HCT116 (cell line): ENCODE data around the gene PLD4. TPM values are rescaled to one million over a fixed set of nuclear protein-coding genes. Genes with fewer than 3 reads are reported as not detected.
A peak's percentile ranks its signal among the peaks of the same experiment; 100 is the strongest.

Experiments used
- ATAC-seq: fragments of 200-7000 bp; cut with Tn5 transposase; 2 replicates; pipeline ENCODE4 v1.9.1; 2020; ENCODE audit warnings: mild to moderate bottlenecking, moderate library complexity
- BruUV-seq: library from RNA; stranded (reverse); fragments of 400-500 nt; replicated peaks from 2 replicates; lab custom pipeline; 2021; lab: Mats Ljungman, UMichigan
- CTCF ChIA-PET: fragments of 300-600 bp; sonication (Branson Sonifier 250); formaldehyde crosslinking; loops from one replicate; lab custom pipeline; 2021; ENCODE audit warnings: antibody characterized with exemption; lab: Charles Lee
- POLR2A ChIA-PET: fragments of 300-600, 350-600 bp; sonication (Branson Sonifier 250); formaldehyde crosslinking; loops from one replicate; lab custom pipeline; 2021; ENCODE audit warnings: antibody characterized with exemption; lab: Charles Lee
- RAD21 ChIA-PET, 2 experiments: fragments of 300-600 bp; sonication (Branson Sonifier 250); formaldehyde crosslinking; loops; one replicate each; lab custom pipeline; 2023; ENCODE audit warnings: low total read pairs in 2 of 2; ENCODE audit not compliant: uncharacterized antibody in 2 of 2, unreplicated experiment in 2 of 2, low non-redundant PET in 1 of 2; lab: Charles Lee
- DNase-seq: peaks from one replicate; pipeline ENCODE4 v3.0.0-alpha.2; 2010; ENCODE audit warnings: low read depth, low spot score
- H2AFZ ChIP-seq: fragments of 200-600 bp; shearing (Covaris generic), sonication (generic); 2 replicates; pipeline ENCODE4 v1.6.1; 2017; ENCODE audit warnings: low read depth, mixed run types, mixed read lengths, antibody characterized with exemption, low read length; ENCODE audit not compliant: poor library complexity, severe bottlenecking
- H3K27ac ChIP-seq: 2 replicates; pipeline ENCODE4 v1.5.1; 2012; ENCODE audit warnings: low read depth, low read length
- H3K27me3 ChIP-seq: fragments of 200-600 bp; sonication (generic); 2 replicates; pipeline ENCODE4 v1.6.1; 2016; ENCODE audit warnings: mixed run types, low read length, mixed read lengths; ENCODE audit not compliant: insufficient read depth
- H3K36me3 ChIP-seq, 2 experiments: fragments of 200-500 bp in 1 of 2; fragments of 200-600 bp in 1 of 2; sonication (Bioruptor generic) in 1 of 2; sonication (generic) in 1 of 2; 2 replicates each; pipeline versions ENCODE4 v1.5.1 to v1.6.1; 2014 to 2016; ENCODE audit warnings: low read length in 2 of 2, inconsistent platforms in 1 of 2, mixed read lengths in 1 of 2, mixed run types in 1 of 2; ENCODE audit not compliant: insufficient read depth in 2 of 2, control insufficient read depth in 1 of 2
- H3K4me1 ChIP-seq, 2 experiments: fragments of 200-600 bp in 1 of 2; sonication (generic) in 1 of 2; 2 replicates each; pipeline versions ENCODE4 v1.5.1 to v1.6.1; 2012 to 2017; ENCODE audit warnings: low read length in 2 of 2, inconsistent platforms in 1 of 2, mild to moderate bottlenecking in 1 of 2, mixed read lengths in 1 of 2, mixed run types in 1 of 2, moderate library complexity in 1 of 2; ENCODE audit not compliant: insufficient read depth in 2 of 2, control insufficient read depth in 1 of 2
- H3K4me2 ChIP-seq: fragments of 200-600 bp; sonication (generic); 2 replicates; pipeline ENCODE4 v1.6.1; 2017; ENCODE audit warnings: mixed run types, low read length, mixed read lengths
- H3K4me3 ChIP-seq, 2 experiments: fragments of 200-600 bp in 1 of 2; sonication (generic) in 1 of 2; replicated peaks in 1 of 2; 2 replicates each; pipeline ENCODE4 v1.5.1; 2011 to 2016; ENCODE audit warnings: low read length in 2 of 2, control low read depth in 1 of 2, low read depth in 1 of 2, mild to moderate bottlenecking in 1 of 2, mixed read lengths in 1 of 2, mixed run types in 1 of 2
- H3K79me2 ChIP-seq: fragments of 200-600 bp; sonication (generic); 2 replicates; pipeline ENCODE4 v1.6.1; 2017; ENCODE audit warnings: mild to moderate bottlenecking, mixed run types, low read length, moderate library complexity, mixed read lengths; ENCODE audit not compliant: insufficient read depth
- H3K9ac ChIP-seq: fragments of 200-600 bp; sonication (generic); 2 replicates; pipeline ENCODE4 v1.6.1; 2016; ENCODE audit warnings: low read length, mixed read lengths
- H3K9me2 ChIP-seq: fragments of 200-600 bp; sonication (generic), shearing (Covaris generic); 2 replicates; pipeline ENCODE4 v1.6.1; 2017; ENCODE audit warnings: mixed run types, mild to moderate bottlenecking, moderate library complexity; ENCODE audit not compliant: insufficient read depth
- H3K9me3 ChIP-seq, 2 experiments: fragments of 200-500 bp in 1 of 2; fragments of 200-600 bp in 1 of 2; sonication (Bioruptor generic) in 1 of 2; sonication (generic) in 1 of 2; 2 replicates each; pipeline ENCODE4 v1.6.1; 2014 to 2017; ENCODE audit warnings: low read length in 2 of 2, mixed read lengths in 2 of 2, inconsistent platforms in 1 of 2, low read depth in 1 of 2, mild to moderate bottlenecking in 1 of 2, mixed run types in 1 of 2, moderate library complexity in 1 of 2; ENCODE audit not compliant: control insufficient read depth in 1 of 2, insufficient read depth in 1 of 2
- H4K20me1 ChIP-seq: fragments of 200-600 bp; sonication (generic), shearing (Covaris generic); 2 replicates; pipeline ENCODE4 v1.6.1; 2017; ENCODE audit warnings: mixed run types, mild to moderate bottlenecking, moderate library complexity; ENCODE audit not compliant: insufficient read depth
- CTCF ChIP-seq, 3 experiments: fragments of 200-600 bp in 1 of 3; sonication (generic) in 1 of 3; IDR thresholded peaks in 2 of 3; conservative IDR thresholded peaks in 1 of 3; 2 replicates each; pipeline ENCODE4 v1.5.1; 2012 to 2017; ENCODE audit warnings: low read depth in 2 of 3, low read length in 2 of 3, antibody characterized with exemption in 1 of 3, borderline replicate concordance in 1 of 3, control low read depth in 1 of 3, mild to moderate bottlenecking in 1 of 3, mixed read lengths in 1 of 3, mixed run types in 1 of 3, moderate library complexity in 1 of 3; ENCODE audit not compliant: insufficient read depth in 1 of 3
- EZH2phosphoT487 ChIP-seq: fragments of 200-600 bp; IDR thresholded peaks from 2 replicates; pipeline ENCODE4 v1.6.1; 2018; ENCODE audit warnings: antibody characterized with exemption, borderline replicate concordance
- RAD21 ChIP-seq: IDR thresholded peaks from 2 replicates; pipeline ENCODE4 v1.6.1; 2012; ENCODE audit warnings: low read depth, mild to moderate bottlenecking
- SRF ChIP-seq: IDR thresholded peaks from 2 replicates; pipeline ENCODE4 v1.6.1; 2012; ENCODE audit warnings: low read depth
- intact Hi-C: fragments of 100-400 bp; cut with micrococcal nuclease; formaldehyde crosslinking; loops from 2 replicates; pipeline ENCODE4 v1.10.0; 2022
- total RNA-seq: library from RNA; stranded (reverse); gene quantifications from one replicate; pipeline ENCODE4 v1.2.1, GENCODE V29; 2021; ENCODE audit not compliant: unreplicated experiment
- TF ChIP-seq, protein P1 (sequence below): IDR thresholded peaks from 2 replicates; pipeline ENCODE4 v1.6.1; 2012

PLD4 gene
- total RNA-seq, 1 experiment from 2014 or later: 0.12 TPM

- intact Hi-C loops: loop anchor here (10.0 kb wide), 1 partner anchor 186 kb away; the partner anchor contains the start of gene JAG2
- Histone ChIP-seq H2AFZ (no peak overlapping the region), H3K4me2 (peak overlapping the region; percentile 62), H3K27me3 (no peaks in the 10 kb centered on the region), H4K20me1 (no peaks in the 10 kb centered on the region), H3K9ac (no peak overlapping the region), H3K9me3 (no peaks in the 10 kb centered on the region), H3K27ac (peak overlapping the region; percentile 34; the same call in 1 of the 2 replicates), H3K79me2 (peaks cover 4% of the 10 kb centered on the region; the same call in 1 of the 2 replicates), H3K4me3 (no peak overlapping the region), H3K9me2 (no peaks in the 10 kb centered on the region), H3K4me1 (peaks cover 52 to 64% of the 10 kb centered on the region in 2 experiments), H3K36me3 (no peaks in the 10 kb centered on the region)
- BruUV-seq: no TSS peak
- ATAC-seq: no peak
- RAD21 ChIA-PET: no interaction called here
- CTCF ChIA-PET: interaction anchor here (1.2 kb wide), 1 partner anchor 67 kb away, joined by 5 read pairs; no protein-coding TSS in a partner anchor
- POLR2A ChIA-PET: interaction anchor here (0.7 kb wide), 1 partner anchor 42 kb away, joined by 4 read pairs; the partner anchor contains the start of gene CDCA4
- DNase-seq: no peak
- TF ChIP-seq, protein P1, sequence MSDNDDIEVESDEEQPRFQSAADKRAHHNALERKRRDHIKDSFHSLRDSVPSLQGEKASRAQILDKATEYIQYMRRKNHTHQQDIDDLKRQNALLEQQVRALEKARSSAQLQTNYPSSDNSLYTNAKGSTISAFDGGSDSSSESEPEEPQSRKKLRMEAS: no peak
- TF ChIP-seq CTCF (IDR thresholded peaks at IDR 0.05 in 2 of 3, conservative IDR thresholded peaks at IDR 0.05 in 1 of 3; ENCODE audit: borderline replicate concordance in 1 of 3, insufficient read depth in 1 of 3, low read depth in 2 of 3, low read length in 2 of 3) (no peak), EZH2phosphoT487 (no peak), RAD21 (no peak), SRF (no peak)
Observed at GRCh38 chr14:104978746-104979691, 54.3 kb downstream of the PLD4 start.
